Measurements from ENCODE around the gene FILIP1.

FILIP1 gene

GRCh38 chr6:75370011-75370410 is 123.6 kb downstream of the FILIP1 start:
- ATAC-seq (ENCODE audit: insufficient read depth, low read depth) (no peak), DNase-seq (no peak)
- Histone ChIP-seq H4K20me1 (ENCODE audit: insufficient read depth, low read length) (no peaks in the 10 kb centered on the region), H3K27ac (ENCODE audit: low read length) (no peak overlapping the region), H2AFZ (ENCODE audit: low read depth, low read length) (no peak overlapping the region), H3K4me2 (ENCODE audit: insufficient read depth, low read length) (no peak overlapping the region), H3K9me3 (ENCODE audit: insufficient read depth, low read length, severe bottlenecking) (no peaks in the 10 kb centered on the region), H3K27me3 (ENCODE audit: insufficient read depth, low read length, poor library complexity) (no peaks in the 10 kb centered on the region), H3K79me2 (ENCODE audit: insufficient read depth, low read length) (no peaks in the 10 kb centered on the region), H3K4me1 (ENCODE audit: insufficient read depth, low read length) (no peaks in the 10 kb centered on the region), H3K4me3 (ENCODE audit: low read depth in 1 of 2, low read length in 2 of 2) (no peak overlapping the region), H3K36me3 (ENCODE audit: insufficient read depth, low read length) (no peaks in the 10 kb centered on the region), H3K9ac (ENCODE audit: low read depth, low read length) (no peak overlapping the region)
- TF ChIP-seq EZH2 (IDR thresholded peaks at IDR 0.05; ENCODE audit: borderline replicate concordance, low read depth, low read length, severe bottlenecking), result no peak
- TF ChIP-seq CTCF (IDR thresholded peaks at IDR 0.05; ENCODE audit: borderline replicate concordance, extremely low read depth, low read length, poor library complexity, severe bottlenecking), result no peak

- Histone ChIP-seq H3K36me3 (ENCODE audit: insufficient read depth, low read length) (no peaks in the 10 kb centered on the region), H3K4me2 (ENCODE audit: insufficient read depth, low read length) (no peak overlapping the region), H4K20me1 (ENCODE audit: insufficient read depth, low read length) (no peaks in the 10 kb centered on the region), H2AFZ (ENCODE audit: low read depth, low read length) (no peak overlapping the region), H3K4me1 (ENCODE audit: insufficient read depth, low read length) (no peaks in the 10 kb centered on the region), H3K9me3 (ENCODE audit: insufficient read depth, low read length, severe bottlenecking) (no peaks in the 10 kb centered on the region), H3K4me3 (ENCODE audit: low read depth in 1 of 2, low read length in 2 of 2) (no peak overlapping the region), H3K79me2 (ENCODE audit: insufficient read depth, low read length) (no peaks in the 10 kb centered on the region), H3K27me3 (ENCODE audit: insufficient read depth, low read length, poor library complexity) (no peaks in the 10 kb centered on the region), H3K9ac (ENCODE audit: low read depth, low read length) (no peak overlapping the region), H3K27ac (ENCODE audit: low read length) (no peak overlapping the region)
- TF ChIP-seq EZH2 (IDR thresholded peaks at IDR 0.05; ENCODE audit: borderline replicate concordance, low read depth, low read length, severe bottlenecking), result no peak
- no peak for TF ChIP-seq CTCF (IDR thresholded peaks at IDR 0.05; ENCODE audit: borderline replicate concordance, extremely low read depth, low read length, poor library complexity, severe bottlenecking)
- no peak for ATAC-seq (ENCODE audit: insufficient read depth, low read depth)
- DNase-seq, result no peak
These were observed 124.7 kb downstream of the FILIP1 start for GRCh38 chr6:75368864-75369402.

- no peak overlapping the region for H3K9ac ChIP-seq (ENCODE audit: low read depth, low read length)
- H3K4me3 ChIP-seq (ENCODE audit: low read depth in 1 of 2, low read length in 2 of 2), result no peak overlapping the region
- no peaks in the 10 kb centered on the region for H3K27me3 ChIP-seq (ENCODE audit: insufficient read depth, low read length, poor library complexity)
- TF ChIP-seq CTCF (IDR thresholded peaks at IDR 0.05; ENCODE audit: borderline replicate concordance, extremely low read depth, low read length, poor library complexity, severe bottlenecking), result peak; percentile 40
- TF ChIP-seq EZH2 (IDR thresholded peaks at IDR 0.05; ENCODE audit: borderline replicate concordance, low read depth, low read length, severe bottlenecking), result no peak
- no peak overlapping the region for H3K27ac ChIP-seq (ENCODE audit: low read length)
- H3K9me3 ChIP-seq (ENCODE audit: insufficient read depth, low read length, severe bottlenecking), result no peaks in the 10 kb centered on the region
- no peak overlapping the region for H3K4me2 ChIP-seq (ENCODE audit: insufficient read depth, low read length)
- H3K79me2 ChIP-seq (ENCODE audit: insufficient read depth, low read length), result no peaks in the 10 kb centered on the region
- H2AFZ ChIP-seq (ENCODE audit: low read depth, low read length), result no peak overlapping the region
- no peaks in the 10 kb centered on the region for H3K4me1 ChIP-seq (ENCODE audit: insufficient read depth, low read length)
- ATAC-seq (ENCODE audit: insufficient read depth, low read depth), result no peak; the same call in 2 of the 3 replicates
- DNase-seq, result no peak
- H4K20me1 ChIP-seq (ENCODE audit: insufficient read depth, low read length), result no peaks in the 10 kb centered on the region
- no peaks in the 10 kb centered on the region for H3K36me3 ChIP-seq (ENCODE audit: insufficient read depth, low read length)
These were observed 125.3 kb downstream of the FILIP1 start for GRCh38 chr6:75368151-75368779.

Measured in DND-41 (cell line).